Spleen (tissue), 11 donors: Measurements from ENCODE around the gene STRBP. TPM values are rescaled to one million over a fixed set of nuclear protein-coding genes. Genes with fewer than 3 reads are reported as not detected.

Experiments used
- DNase-seq: peaks from one replicate; pipeline ENCODE4 v3.0.0-alpha.2; 2020
- H3K27ac ChIP-seq, 8 donors: fragments of 200-600 bp; sonication (generic) in 7 of 8; 1 replicate in 4 of 8; 2 replicates in 4 of 8; pipeline versions ENCODE4 v1.5.0 to v1.8.0; 2016 to 2021; ENCODE audit warnings: inconsistent platforms in 4 of 8, mild to moderate bottlenecking in 4 of 8, moderate library complexity in 1 of 8
- H3K27me3 ChIP-seq, 7 donors: fragments of 200-600 bp; sonication (generic) in 6 of 7; replicated peaks in 1 of 7; 1 replicate in 4 of 7; 2 replicates in 3 of 7; pipeline versions ENCODE4 v1.5.0 to v1.8.0; 2016 to 2021; ENCODE audit warnings: inconsistent platforms in 3 of 7, mild to moderate bottlenecking in 1 of 7
- H3K36me3 ChIP-seq, 6 donors: fragments of 200-600 bp; sonication (generic) in 5 of 6; 1 replicate in 4 of 6; 2 replicates in 2 of 6; pipeline versions ENCODE4 v1.5.0 to v1.8.0; 2016 to 2021; ENCODE audit warnings: inconsistent platforms in 2 of 6
- H3K4me1 ChIP-seq, 6 donors: fragments of 200-600 bp; sonication (generic) in 5 of 6; 1 replicate in 3 of 6; 2 replicates in 3 of 6; pipeline versions ENCODE4 v1.5.0 to v1.8.0; 2016 to 2021; ENCODE audit warnings: inconsistent platforms in 3 of 6
- H3K4me3 ChIP-seq, 8 donors: fragments of 200-600 bp; sonication (generic) in 7 of 8; 1 replicate in 4 of 8; 2 replicates in 4 of 8; pipeline versions ENCODE4 v1.5.0 to v1.8.0; 2016 to 2021; ENCODE audit warnings: inconsistent platforms in 4 of 8, mild to moderate bottlenecking in 4 of 8, moderate library complexity in 2 of 8
- H3K9me3 ChIP-seq, 8 donors: fragments of 200-600 bp; sonication (generic) in 7 of 8; 1 replicate in 4 of 8; 2 replicates in 4 of 8; pipeline versions ENCODE4 v1.5.0 to v1.8.0; 2016 to 2021; ENCODE audit warnings: inconsistent platforms in 4 of 8
- CTCF ChIP-seq, 11 experiments: fragments of 200-600 bp in 7 of 11; fragments of 450-650 bp in 4 of 11; sonication (generic) in 4 of 11; IDR thresholded peaks in 8 of 11; conservative IDR thresholded peaks in 3 of 11; 1 replicate in 7 of 11; 2 replicates in 4 of 11; pipeline versions ENCODE4 v1.4.0 to v1.8.0; 2016 to 2021; ENCODE audit warnings: antibody characterized with exemption in 11 of 11, inconsistent platforms in 4 of 11, mild to moderate bottlenecking in 1 of 11
- POLR2A ChIP-seq, 3 donors: fragments of 450-650 bp; IDR thresholded peaks; one replicate each; pipeline ENCODE4 v1.5.1; 2017; ENCODE audit warnings: antibody characterized with exemption in 3 of 3, mild to moderate bottlenecking in 1 of 3
- POLR2AphosphoS5 ChIP-seq, 3 donors: sonication (generic); formaldehyde crosslinking; IDR thresholded peaks; one replicate each; pipeline ENCODE4 v1.5.1; 2017; ENCODE audit warnings: antibody characterized with exemption in 3 of 3
- WGBS, 5 donors: extraction: QIAGEN DNeasy Blood & Tissue Kit in 3 of 5; methylation state at CpG; one replicate each; pipeline versions ENCODE4 v1.1.5 to v1.1.7; 2013 to 2018; 5-methylcytosine and 5-hydroxymethylcytosine counted together
- intact Hi-C: fragments of 100-400 bp; cut with DNase I; formaldehyde crosslinking; loops from one replicate; pipeline ENCODE4 v1.15.0; 2023; ENCODE audit warnings: low total_unique reads
- polyA plus RNA-seq, 3 donors: library from polyadenylated mRNA; stranded (reverse); fragments of 200-250 nt; gene quantifications; one replicate each; pipeline ENCODE4 v1.2.1, GENCODE V29; 2013
- total RNA-seq, 7 donors: library from RNA; depleted of rRNA in 3 of 7; stranded (reverse); fragments of >200 nt in 3 of 7; fragmentation: NEBNext Ultra II Directional in 4 of 7; extraction: Animal tissue kit (Norgen Biotek cat#: 25700) in 4 of 7; gene quantifications; one replicate each; pipeline versions ENCODE4 v1.1.0 to v1.2.1, GENCODE V29; 2016 to 2021
- donor health status: healthy with polysubstance abuse.
- donor health status: DM: no; HTN: no; CAD: no; lungs with moderate emphysema.
- donor health status: DM: no; HTN: no; CAD: no.
- donor health status: Bipolar disorder and iron deficiency.
- donor health status: healthy.
- donor health status: DM: no; HTN: no; CAD: no.
- donor health status: DM: yes; HTN: yes; CAD: no.

STRBP gene
- total and polyA plus RNA-seq, 10 donors, result 23.8 to 57.1 (median 36.7) TPM

- DNase-seq, result peak; percentile 84
- intact Hi-C loops, result no loop called here
- peak overlapping the region; percentile 60 to 93 (median 86) for H3K4me3 ChIP-seq
- H3K27ac ChIP-seq, result peak overlapping the region in 5 of 8 donors; percentile 48 to 87 (median 85)
- H3K4me1 ChIP-seq, result peaks cover 0 to 61% (median 29%) of the 10 kb centered on the region in 6 donors
- H3K27me3 ChIP-seq, result no peaks in the 10 kb centered on the region
- TF ChIP-seq POLR2AphosphoS5 (IDR thresholded peaks at IDR 0.05) (no peak), POLR2A (IDR thresholded peaks at IDR 0.05) (no peak), CTCF (IDR thresholded peaks at IDR 0.05 in 8 of 11, conservative IDR thresholded peaks at IDR 0.05 in 3 of 11) (no peak)
- no peaks in the 10 kb centered on the region for H3K9me3 ChIP-seq
- no peaks in the 10 kb centered on the region for H3K36me3 ChIP-seq
- 4 to 5% (median 5%) methylated on average over 25 to 34 of the region's 34 CpGs for WGBS, 5 donors
Observed at GRCh38 chr9:123267481-123268198, 746 bp downstream of the STRBP start.

- Histone ChIP-seq H3K36me3 (no peaks in the 10 kb centered on the region), H3K4me3 (peak overlapping the region in 6 of 8 donors; percentile 79 to 93 (median 89)), H3K27me3 (no peaks in the 10 kb centered on the region), H3K9me3 (no peaks in the 10 kb centered on the region), H3K4me1 (peaks cover 0 to 69% (median 29%) of the 10 kb centered on the region in 6 donors), H3K27ac (peak overlapping the region in 1 of 8 donors; percentile 87)
- DNase-seq, result no peak
- TF ChIP-seq POLR2A (IDR thresholded peaks at IDR 0.05), result no peak
- TF ChIP-seq POLR2AphosphoS5 (IDR thresholded peaks at IDR 0.05), result no peak
- intact Hi-C loops, result no loop called here
- 78 to 85% (median 82%) methylated on average over 9 of the region's 9 CpGs for WGBS, 5 donors
Observed at GRCh38 chr9:123266655-123267399, 1.6 kb downstream of the STRBP start.

GRCh38 chr9:123265833-123266232 is 2.6 kb downstream of the STRBP start:
- no peak for TF ChIP-seq POLR2AphosphoS5 (IDR thresholded peaks at IDR 0.05)
- TF ChIP-seq CTCF (IDR thresholded peaks at IDR 0.05 in 8 of 11, conservative IDR thresholded peaks at IDR 0.05 in 3 of 11), result no peak
- TF ChIP-seq POLR2A (IDR thresholded peaks at IDR 0.05), result no peak
- WGBS, 5 donors, result 91 to 94% (median 92%) methylated on average over 4 of the region's 4 CpGs
- H3K4me3 ChIP-seq, result no peak overlapping the region
- H3K4me1 ChIP-seq, result peaks cover 0 to 78% (median 29%) of the 10 kb centered on the region in 6 donors
- H3K9me3 ChIP-seq, result no peaks in the 10 kb centered on the region
- H3K27ac ChIP-seq, result no peak overlapping the region
- H3K27me3 ChIP-seq, result no peaks in the 10 kb centered on the region
- H3K36me3 ChIP-seq, result no peaks in the 10 kb centered on the region
- intact Hi-C loops, result no loop called here
- DNase-seq, result no peak

GRCh38 chr9:123263227-123263626 is 5.2 kb downstream of the STRBP start:
- WGBS, 5 donors, result 58 to 95% (median 88%) methylated on average over 3 of the region's 3 CpGs
- no peaks in the 10 kb centered on the region for H3K9me3 ChIP-seq
- intact Hi-C loops, result no loop called here
- no peaks in the 10 kb centered on the region for H3K36me3 ChIP-seq
- peaks cover 0 to 81% (median 22%) of the 10 kb centered on the region in 6 donors for H3K4me1 ChIP-seq
- H3K27me3 ChIP-seq, result no peaks in the 10 kb centered on the region
- no peak for DNase-seq
- no peak overlapping the region for H3K4me3 ChIP-seq
- no peak overlapping the region for H3K27ac ChIP-seq
- TF ChIP-seq POLR2A (IDR thresholded peaks at IDR 0.05) (no peak), POLR2AphosphoS5 (IDR thresholded peaks at IDR 0.05) (no peak), CTCF (IDR thresholded peaks at IDR 0.05 in 8 of 11, conservative IDR thresholded peaks at IDR 0.05 in 3 of 11) (no peak)
